H1 (cell line): ENCODE results near the gene RHBDF2. TPM values are rescaled to one million over a fixed set of nuclear protein-coding genes. Genes with fewer than 3 reads are reported as not detected.

Experiments used
- CHD2 ChIP-seq: IDR thresholded peaks from 2 replicates; pipeline ENCODE4 v1.6.1; 2012; ENCODE audit warnings: low read length, improper control_type of control experiment
- EP300 ChIP-seq, 2 experiments: IDR thresholded peaks; 1 replicate in 1 of 2; 2 replicates in 1 of 2; pipeline ENCODE4 v1.6.1; 2011 to 2012; ENCODE audit warnings: low read depth in 2 of 2, low read length in 2 of 2, mild to moderate bottlenecking in 2 of 2, borderline replicate concordance in 1 of 2, inconsistent platforms in 1 of 2, moderate library complexity in 1 of 2
- GABPA ChIP-seq: IDR thresholded peaks from 2 replicates; pipeline ENCODE4 v1.6.1; 2011; ENCODE audit warnings: mild to moderate bottlenecking, low read length, moderate library complexity, borderline replicate concordance; ENCODE audit not compliant: insufficient read depth
- HDAC2 ChIP-seq, 2 experiments: fragments of 300-600 bp in 1 of 2; sonication (generic) in 1 of 2; IDR thresholded peaks; 2 replicates each; pipeline ENCODE4 v1.6.1; 2011 to 2012; ENCODE audit warnings: low read depth in 2 of 2, low read length in 2 of 2, mild to moderate bottlenecking in 2 of 2, moderate library complexity in 2 of 2, borderline replicate concordance in 1 of 2, inconsistent platforms in 1 of 2
- JUN ChIP-seq: IDR thresholded peaks from 2 replicates; pipeline ENCODE4 v1.6.1; 2011; ENCODE audit warnings: low read depth, mild to moderate bottlenecking, improper control_type of control experiment, low read length
- KDM1A ChIP-seq: fragments of 200-600, 300-600 bp; sonication (generic); IDR thresholded peaks from 2 replicates; pipeline ENCODE4 v1.7.1; 2016; ENCODE audit warnings: mild to moderate bottlenecking, low read length, borderline replicate concordance
- SAP30 ChIP-seq: fragments of 300-600 bp; sonication (generic); IDR thresholded peaks from 2 replicates; pipeline ENCODE4 v1.7.1; 2012; ENCODE audit warnings: low read length, moderate library complexity, mild to moderate bottlenecking, inconsistent platforms; ENCODE audit not compliant: insufficient read depth, insufficient replicate concordance
- SP2 ChIP-seq: IDR thresholded peaks from 2 replicates; pipeline ENCODE4 v1.6.1; 2012; ENCODE audit warnings: mild to moderate bottlenecking, low read length, inconsistent platforms
- YY1 ChIP-seq: IDR thresholded peaks from 2 replicates; pipeline ENCODE4 v1.6.1; 2011; ENCODE audit warnings: low read depth, mild to moderate bottlenecking, low read length
- polyA plus RNA-seq, 7 experiments: library from polyadenylated mRNA; depleted of rRNA in 3 of 7; stranded (reverse) in 5 of 7; unstranded in 2 of 7; fragments of >200 nt in 5 of 7; fragments of 200-250 nt in 2 of 7; gene quantifications; 1 replicate in 5 of 7; 2 replicates in 1 of 7; 4 replicates in 1 of 7; pipeline versions ENCODE4 v1.2.1 to v1.2.3, GENCODE V29; 2011 to 2013; ENCODE audit warnings: missing spikeins in 2 of 7, mixed read lengths in 2 of 7
- total RNA-seq: library from RNA; stranded (reverse); fragmentation: NEBNext Ultra II Directional; extraction: Animal tissue kit (Norgen Biotek cat#: 25700); gene quantifications from 2 replicates; pipeline ENCODE4 v1.2.1, GENCODE V29; 2021
- TF ChIP-seq, protein P1 (sequence below): fragments of 300-600 bp; sonication (generic); IDR thresholded peaks from 2 replicates; pipeline ENCODE4 v1.7.1; 2012; ENCODE audit warnings: low read length, moderate library complexity, mild to moderate bottlenecking, inconsistent platforms; ENCODE audit not compliant: insufficient replicate concordance

The RHBDF2 gene
- total and polyA plus RNA-seq, 2 of the 8 experiments (the other 6 are each of a cell fraction or from before 2014, with no cell fraction given), result 21.2 to 25.9 TPM

DNA sequence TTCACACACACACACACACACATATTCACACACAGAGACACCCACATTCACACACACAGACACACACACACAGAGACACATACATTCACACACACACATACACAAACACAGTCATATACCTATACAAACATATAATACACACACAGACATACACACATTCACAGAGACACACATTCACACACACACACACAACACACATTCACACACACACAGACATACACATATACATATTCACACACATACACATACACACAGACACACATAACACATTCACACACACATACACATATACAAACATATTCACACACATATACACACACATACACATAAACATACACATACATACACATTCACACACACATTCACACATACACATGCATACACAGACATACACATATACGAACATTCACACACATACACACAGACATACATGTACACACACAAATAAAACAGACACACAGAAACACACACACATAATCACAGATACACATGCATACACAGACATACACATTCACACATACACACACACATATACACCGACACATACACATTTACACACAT, 46.5 kb upstream of the RHBDF2 start (continued):
- TF ChIP-seq, protein P1, sequence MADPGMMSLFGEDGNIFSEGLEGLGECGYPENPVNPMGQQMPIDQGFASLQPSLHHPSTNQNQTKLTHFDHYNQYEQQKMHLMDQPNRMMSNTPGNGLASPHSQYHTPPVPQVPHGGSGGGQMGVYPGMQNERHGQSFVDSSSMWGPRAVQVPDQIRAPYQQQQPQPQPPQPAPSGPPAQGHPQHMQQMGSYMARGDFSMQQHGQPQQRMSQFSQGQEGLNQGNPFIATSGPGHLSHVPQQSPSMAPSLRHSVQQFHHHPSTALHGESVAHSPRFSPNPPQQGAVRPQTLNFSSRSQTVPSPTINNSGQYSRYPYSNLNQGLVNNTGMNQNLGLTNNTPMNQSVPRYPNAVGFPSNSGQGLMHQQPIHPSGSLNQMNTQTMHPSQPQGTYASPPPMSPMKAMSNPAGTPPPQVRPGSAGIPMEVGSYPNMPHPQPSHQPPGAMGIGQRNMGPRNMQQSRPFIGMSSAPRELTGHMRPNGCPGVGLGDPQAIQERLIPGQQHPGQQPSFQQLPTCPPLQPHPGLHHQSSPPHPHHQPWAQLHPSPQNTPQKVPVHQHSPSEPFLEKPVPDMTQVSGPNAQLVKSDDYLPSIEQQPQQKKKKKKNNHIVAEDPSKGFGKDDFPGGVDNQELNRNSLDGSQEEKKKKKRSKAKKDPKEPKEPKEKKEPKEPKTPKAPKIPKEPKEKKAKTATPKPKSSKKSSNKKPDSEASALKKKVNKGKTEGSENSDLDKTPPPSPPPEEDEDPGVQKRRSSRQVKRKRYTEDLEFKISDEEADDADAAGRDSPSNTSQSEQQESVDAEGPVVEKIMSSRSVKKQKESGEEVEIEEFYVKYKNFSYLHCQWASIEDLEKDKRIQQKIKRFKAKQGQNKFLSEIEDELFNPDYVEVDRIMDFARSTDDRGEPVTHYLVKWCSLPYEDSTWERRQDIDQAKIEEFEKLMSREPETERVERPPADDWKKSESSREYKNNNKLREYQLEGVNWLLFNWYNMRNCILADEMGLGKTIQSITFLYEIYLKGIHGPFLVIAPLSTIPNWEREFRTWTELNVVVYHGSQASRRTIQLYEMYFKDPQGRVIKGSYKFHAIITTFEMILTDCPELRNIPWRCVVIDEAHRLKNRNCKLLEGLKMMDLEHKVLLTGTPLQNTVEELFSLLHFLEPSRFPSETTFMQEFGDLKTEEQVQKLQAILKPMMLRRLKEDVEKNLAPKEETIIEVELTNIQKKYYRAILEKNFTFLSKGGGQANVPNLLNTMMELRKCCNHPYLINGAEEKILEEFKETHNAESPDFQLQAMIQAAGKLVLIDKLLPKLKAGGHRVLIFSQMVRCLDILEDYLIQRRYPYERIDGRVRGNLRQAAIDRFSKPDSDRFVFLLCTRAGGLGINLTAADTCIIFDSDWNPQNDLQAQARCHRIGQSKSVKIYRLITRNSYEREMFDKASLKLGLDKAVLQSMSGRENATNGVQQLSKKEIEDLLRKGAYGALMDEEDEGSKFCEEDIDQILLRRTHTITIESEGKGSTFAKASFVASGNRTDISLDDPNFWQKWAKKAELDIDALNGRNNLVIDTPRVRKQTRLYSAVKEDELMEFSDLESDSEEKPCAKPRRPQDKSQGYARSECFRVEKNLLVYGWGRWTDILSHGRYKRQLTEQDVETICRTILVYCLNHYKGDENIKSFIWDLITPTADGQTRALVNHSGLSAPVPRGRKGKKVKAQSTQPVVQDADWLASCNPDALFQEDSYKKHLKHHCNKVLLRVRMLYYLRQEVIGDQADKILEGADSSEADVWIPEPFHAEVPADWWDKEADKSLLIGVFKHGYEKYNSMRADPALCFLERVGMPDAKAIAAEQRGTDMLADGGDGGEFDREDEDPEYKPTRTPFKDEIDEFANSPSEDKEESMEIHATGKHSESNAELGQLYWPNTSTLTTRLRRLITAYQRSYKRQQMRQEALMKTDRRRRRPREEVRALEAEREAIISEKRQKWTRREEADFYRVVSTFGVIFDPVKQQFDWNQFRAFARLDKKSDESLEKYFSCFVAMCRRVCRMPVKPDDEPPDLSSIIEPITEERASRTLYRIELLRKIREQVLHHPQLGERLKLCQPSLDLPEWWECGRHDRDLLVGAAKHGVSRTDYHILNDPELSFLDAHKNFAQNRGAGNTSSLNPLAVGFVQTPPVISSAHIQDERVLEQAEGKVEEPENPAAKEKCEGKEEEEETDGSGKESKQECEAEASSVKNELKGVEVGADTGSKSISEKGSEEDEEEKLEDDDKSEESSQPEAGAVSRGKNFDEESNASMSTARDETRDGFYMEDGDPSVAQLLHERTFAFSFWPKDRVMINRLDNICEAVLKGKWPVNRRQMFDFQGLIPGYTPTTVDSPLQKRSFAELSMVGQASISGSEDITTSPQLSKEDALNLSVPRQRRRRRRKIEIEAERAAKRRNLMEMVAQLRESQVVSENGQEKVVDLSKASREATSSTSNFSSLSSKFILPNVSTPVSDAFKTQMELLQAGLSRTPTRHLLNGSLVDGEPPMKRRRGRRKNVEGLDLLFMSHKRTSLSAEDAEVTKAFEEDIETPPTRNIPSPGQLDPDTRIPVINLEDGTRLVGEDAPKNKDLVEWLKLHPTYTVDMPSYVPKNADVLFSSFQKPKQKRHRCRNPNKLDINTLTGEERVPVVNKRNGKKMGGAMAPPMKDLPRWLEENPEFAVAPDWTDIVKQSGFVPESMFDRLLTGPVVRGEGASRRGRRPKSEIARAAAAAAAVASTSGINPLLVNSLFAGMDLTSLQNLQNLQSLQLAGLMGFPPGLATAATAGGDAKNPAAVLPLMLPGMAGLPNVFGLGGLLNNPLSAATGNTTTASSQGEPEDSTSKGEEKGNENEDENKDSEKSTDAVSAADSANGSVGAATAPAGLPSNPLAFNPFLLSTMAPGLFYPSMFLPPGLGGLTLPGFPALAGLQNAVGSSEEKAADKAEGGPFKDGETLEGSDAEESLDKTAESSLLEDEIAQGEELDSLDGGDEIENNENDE, result no peak
- TF ChIP-seq SP2 (no peak), GABPA (no peak), YY1 (no peak), KDM1A (no peak), SAP30 (no peak), EP300 (IDR thresholded peaks at IDR 0.05; ENCODE audit: borderline replicate concordance in 1 of 2, low read depth in 2 of 2, low read length in 2 of 2) (no peak), JUN (no peak), HDAC2 (IDR thresholded peaks at IDR 0.05; ENCODE audit: borderline replicate concordance in 1 of 2, low read depth in 2 of 2, low read length in 2 of 2) (no peak), CHD2 (no peak)
- TF ChIP-seq, all 59 proteins: peak for 0
